ENCODE data around the gene MACROD2. TPM values are rescaled to one million over a fixed set of nuclear protein-coding genes. Genes with fewer than 3 reads are reported as not detected.

The MACROD2 gene
- polyA plus RNA-seq, 2 of the 4 experiments (the other 2 are of a cell fraction): 0.96 to 1.3 TPM

GRCh38 chr20:14830899-14831298 lies 835.6 kb downstream of the MACROD2 start:
- FAIRE-seq (no peak), DNase-seq (ENCODE audit: low read depth in 1 of 2, low spot score in 1 of 2) (no peak), ATAC-seq (no peak)
- 77% methylated on average over 6 of the region's 6 CpGs for WGBS (ENCODE audit: missing lambda C conversion rate)
- no peak overlapping the region for H3K4me2 ChIP-seq
- ChIA-PET POLR2A (no interaction called here), CTCF (no interaction called here)
- H3K27ac ChIP-seq: no peak overlapping the region
- H3K4me1 ChIP-seq: no peaks in the 10 kb centered on the region
- no peaks in the 10 kb centered on the region for H3K9me3 ChIP-seq
- TF ChIP-seq RCOR1 (IDR thresholded peaks at IDR 0.05; ENCODE audit: low read depth, low read length): no peak
- no peak for TF ChIP-seq RFX5 (IDR thresholded peaks at IDR 0.05)
- TF ChIP-seq PHF8 (IDR thresholded peaks at IDR 0.05; ENCODE audit: borderline replicate concordance, low read depth): no peak
- no peak for TF ChIP-seq BHLHE40 (IDR thresholded peaks at IDR 0.05; ENCODE audit: low read depth, low read length)
- TF ChIP-seq RAD21 (conservative IDR thresholded peaks at IDR 0.05 in 1 of 2, IDR thresholded peaks at IDR 0.05 in 1 of 2): no peak
- no peak for TF ChIP-seq E2F6 (IDR thresholded peaks at IDR 0.05; ENCODE audit: borderline replicate concordance, low read depth)
- TF ChIP-seq NFE2L2 (conservative IDR thresholded peaks at IDR 0.05; ENCODE audit: low read length): no peak
- TF ChIP-seq CHD2 (IDR thresholded peaks at IDR 0.05; ENCODE audit: low read length, partially characterized antibody): no peak
- TF ChIP-seq HDAC2 (IDR thresholded peaks at IDR 0.05): no peak
- TF ChIP-seq HES2 (IDR thresholded peaks at IDR 0.05): no peak
- TF ChIP-seq HOXB13 (CRISPR knock-in tag; IDR thresholded peaks at IDR 0.05; ENCODE audit: low read depth): no peak
- no peak for TF ChIP-seq ZNF302 (CRISPR knock-in tag; IDR thresholded peaks at IDR 0.05)
- no peak for TF ChIP-seq RARB (CRISPR knock-in tag; IDR thresholded peaks at IDR 0.05)
- TF ChIP-seq KDM1A (IDR thresholded peaks at IDR 0.05; ENCODE audit: low read depth): no peak
- TF ChIP-seq ATOH8 (CRISPR knock-in tag; IDR thresholded peaks at IDR 0.05; ENCODE audit: low read depth): no peak
- no peak for TF ChIP-seq HMGXB4 (CRISPR knock-in tag; IDR thresholded peaks at IDR 0.05; ENCODE audit: borderline replicate concordance)
- TF ChIP-seq CEBPB (IDR thresholded peaks at IDR 0.05): no peak
- TF ChIP-seq ESRRA (IDR thresholded peaks at IDR 0.05; ENCODE audit: borderline replicate concordance, low read length): no peak
- TF ChIP-seq TFCP2L1 (CRISPR knock-in tag; IDR thresholded peaks at IDR 0.05): no peak
- TF ChIP-seq RNF2 (IDR thresholded peaks at IDR 0.05; ENCODE audit: borderline replicate concordance, low read depth): no peak
- H3K4me3 ChIP-seq: no peak overlapping the region

GRCh38 chr20:14832630-14833029 lies 837.3 kb downstream of the MACROD2 start:
- ChIA-PET CTCF (no interaction called here), POLR2A (no interaction called here)
- Histone ChIP-seq H3K4me3 (no peak overlapping the region), H3K27ac (no peak overlapping the region), H3K4me1 (no peaks in the 10 kb centered on the region), H3K9me3 (no peaks in the 10 kb centered on the region), H3K4me2 (no peak overlapping the region)
- DNase-seq (ENCODE audit: low read depth in 1 of 2, low spot score in 1 of 2) (no peak), FAIRE-seq (peak; percentile 84), ATAC-seq (no peak)
- TF ChIP-seq EP300 (IDR thresholded peaks at IDR 0.05) (no peak), HMGXB4 (CRISPR knock-in tag; IDR thresholded peaks at IDR 0.05; ENCODE audit: borderline replicate concordance) (no peak), RFX5 (IDR thresholded peaks at IDR 0.05) (no peak), MAX (IDR thresholded peaks at IDR 0.05) (no peak), BCL3 (IDR thresholded peaks at IDR 0.05) (no peak), USF2 (IDR thresholded peaks at IDR 0.05) (no peak), HDAC2 (IDR thresholded peaks at IDR 0.05) (no peak), KDM1A (IDR thresholded peaks at IDR 0.05; ENCODE audit: low read depth) (no peak), PHF8 (IDR thresholded peaks at IDR 0.05; ENCODE audit: borderline replicate concordance, low read depth) (no peak)

Measured in A549 (cell line).